SU-DHL-6 (cell line): ENCODE data around the gene HOXC13.

Experiments used
- H2AFZ ChIP-seq: fragments of 200-600 bp; sonication (generic); 2 replicates; pipeline ENCODE4 v1.6.1; 2014; ENCODE audit warnings: low read depth, mild to moderate bottlenecking, moderate library complexity, mixed read lengths, antibody characterized with exemption, low read length; ENCODE audit not compliant: severe bottlenecking
- H3F3A ChIP-seq: fragments of 200-600 bp; shearing (Covaris generic); 2 replicates; pipeline ENCODE4 v1.6.0; 2016; ENCODE audit warnings: antibody characterized with exemption, mild to moderate bottlenecking; ENCODE audit not compliant: insufficient read depth
- H3K27ac ChIP-seq: fragments of 200-600 bp; sonication (generic); 2 replicates; pipeline ENCODE4 v1.5.1; 2016; ENCODE audit warnings: low read depth, mild to moderate bottlenecking, low read length, moderate library complexity, mixed read lengths
- H3K27me3 ChIP-seq: fragments of 200-600 bp; sonication (generic), shearing (Covaris generic); 2 replicates; pipeline ENCODE4 v1.6.0; 2014; ENCODE audit warnings: mild to moderate bottlenecking, low read length
- H3K36me3 ChIP-seq: fragments of 200-600 bp; sonication (generic); 2 replicates; pipeline ENCODE4 v1.6.1; 2014; ENCODE audit warnings: mild to moderate bottlenecking, low read length, mixed read lengths
- H3K4me2 ChIP-seq: fragments of 300-600, 200-600 bp; shearing (Covaris generic), sonication (generic); 2 replicates; pipeline ENCODE4 v1.6.0; 2014; ENCODE audit warnings: low read length, low read depth, mild to moderate bottlenecking; ENCODE audit not compliant: poor library complexity, severe bottlenecking
- H3K4me3 ChIP-seq: fragments of 200-600 bp; sonication (generic); 2 replicates; pipeline ENCODE4 v1.5.1; 2014; ENCODE audit warnings: antibody characterized with exemption, low read length, mild to moderate bottlenecking, mixed read lengths; ENCODE audit not compliant: insufficient read depth, poor library complexity, severe bottlenecking
- H3K79me2 ChIP-seq: fragments of 200-600 bp; sonication (generic); 2 replicates; pipeline ENCODE4 v1.6.1; 2014; ENCODE audit warnings: mild to moderate bottlenecking, low read length, moderate library complexity; ENCODE audit not compliant: insufficient read depth
- H3K9ac ChIP-seq: fragments of 200-600 bp; sonication (generic); 2 replicates; pipeline ENCODE4 v1.7.0; 2014; ENCODE audit warnings: mild to moderate bottlenecking, low read length
- H3K9me2 ChIP-seq: fragments of 200-600 bp; sonication (generic); replicated peaks from 2 replicates; pipeline ENCODE4 v1.6.1; 2014; ENCODE audit warnings: low read length; ENCODE audit not compliant: insufficient read depth
- H3K9me3 ChIP-seq: fragments of 200-600 bp; sonication (generic); 2 replicates; pipeline ENCODE4 v1.6.1; 2014; ENCODE audit warnings: low read length, mixed read lengths; ENCODE audit not compliant: insufficient read depth
- H4K20me1 ChIP-seq: fragments of 200-600 bp; sonication (generic); 2 replicates; pipeline ENCODE4 v1.6.1; 2014; ENCODE audit warnings: low read depth, mild to moderate bottlenecking, antibody characterized with exemption, low read length, moderate library complexity, mixed read lengths
- EZH2phosphoT487 ChIP-seq: fragments of 200-600 bp; sonication (generic), shearing (Covaris generic); conservative IDR thresholded peaks from 2 replicates; pipeline ENCODE4 v1.6.1; 2018; ENCODE audit warnings: mild to moderate bottlenecking, antibody characterized with exemption, low read length, moderate library complexity, mixed read lengths
- TF ChIP-seq, protein P1 (sequence below): fragments of 200-600 bp; sonication (generic); IDR thresholded peaks from one replicate; pipeline ENCODE4 v1.5.1; 2017; ENCODE audit warnings: antibody characterized with exemption, mild to moderate bottlenecking, low read length, moderate library complexity; ENCODE audit not compliant: insufficient read depth, poor library complexity, severe bottlenecking

The HOXC13 gene

GRCh38 chr12:53968214-53969127 lies 29.8 kb downstream of the HOXC13 start:
- no peak overlapping the region for H3K9ac ChIP-seq
- no peak overlapping the region for H3K4me3 ChIP-seq
- no peaks in the 10 kb centered on the region for H3K36me3 ChIP-seq
- H4K20me1 ChIP-seq = no peaks in the 10 kb centered on the region
- H3K4me2 ChIP-seq = no peak overlapping the region
- H3K79me2 ChIP-seq = no peaks in the 10 kb centered on the region
- H3K9me2 ChIP-seq = no peaks in the 10 kb centered on the region
- 0 out of 2 replicates have a peak, but pooled peaks cover 4% of the 10 kb centered on the region for H3K27me3 ChIP-seq
- no peaks in the 10 kb centered on the region for H3F3A ChIP-seq
- no peaks in the 10 kb centered on the region for H3K9me3 ChIP-seq
- no peak overlapping the region for H3K27ac ChIP-seq
- TF ChIP-seq, protein P1, sequence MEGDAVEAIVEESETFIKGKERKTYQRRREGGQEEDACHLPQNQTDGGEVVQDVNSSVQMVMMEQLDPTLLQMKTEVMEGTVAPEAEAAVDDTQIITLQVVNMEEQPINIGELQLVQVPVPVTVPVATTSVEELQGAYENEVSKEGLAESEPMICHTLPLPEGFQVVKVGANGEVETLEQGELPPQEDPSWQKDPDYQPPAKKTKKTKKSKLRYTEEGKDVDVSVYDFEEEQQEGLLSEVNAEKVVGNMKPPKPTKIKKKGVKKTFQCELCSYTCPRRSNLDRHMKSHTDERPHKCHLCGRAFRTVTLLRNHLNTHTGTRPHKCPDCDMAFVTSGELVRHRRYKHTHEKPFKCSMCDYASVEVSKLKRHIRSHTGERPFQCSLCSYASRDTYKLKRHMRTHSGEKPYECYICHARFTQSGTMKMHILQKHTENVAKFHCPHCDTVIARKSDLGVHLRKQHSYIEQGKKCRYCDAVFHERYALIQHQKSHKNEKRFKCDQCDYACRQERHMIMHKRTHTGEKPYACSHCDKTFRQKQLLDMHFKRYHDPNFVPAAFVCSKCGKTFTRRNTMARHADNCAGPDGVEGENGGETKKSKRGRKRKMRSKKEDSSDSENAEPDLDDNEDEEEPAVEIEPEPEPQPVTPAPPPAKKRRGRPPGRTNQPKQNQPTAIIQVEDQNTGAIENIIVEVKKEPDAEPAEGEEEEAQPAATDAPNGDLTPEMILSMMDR = no peak
- TF ChIP-seq EZH2phosphoT487 = no peak
- no peak overlapping the region for H2AFZ ChIP-seq

DNA sequence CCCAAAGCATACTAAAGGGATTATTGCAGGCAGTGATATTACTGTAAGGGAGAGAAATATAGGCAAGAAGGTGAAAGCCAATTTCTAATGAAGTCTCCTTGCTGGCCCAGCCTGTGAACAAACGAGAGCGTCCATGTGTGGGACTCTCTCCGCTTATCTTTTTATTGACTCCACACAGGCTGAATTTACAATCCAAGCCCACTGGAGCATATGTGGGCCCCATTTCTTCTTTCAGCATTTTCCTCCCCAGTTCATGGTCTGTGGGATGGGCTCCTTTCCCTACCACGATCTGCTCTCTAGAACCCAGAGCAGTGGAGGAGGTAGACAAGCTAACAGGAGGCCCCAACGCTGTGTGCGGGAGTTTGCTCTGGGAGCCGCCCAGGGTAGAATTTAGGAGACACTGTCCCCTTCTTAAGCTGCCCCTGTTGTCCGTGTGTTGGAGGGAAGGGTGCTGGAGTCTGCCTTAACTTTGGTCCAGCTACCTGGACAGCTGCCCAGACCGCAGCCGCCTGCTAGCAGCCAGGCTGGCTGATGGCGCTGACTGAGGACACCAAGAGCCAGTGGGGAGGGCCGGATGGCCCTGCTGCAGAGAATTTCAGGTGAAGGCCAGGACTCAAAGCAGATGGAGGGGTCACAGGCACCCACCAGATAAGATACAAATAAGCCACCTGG lies 31.1 kb downstream of the HOXC13 start:
- Histone ChIP-seq H3K36me3 (no peaks in the 10 kb centered on the region), H3K4me3 (no peak overlapping the region), H3K27me3 (0 out of 2 replicates have a peak, but pooled peaks cover 4% of the 10 kb centered on the region), H3K4me2 (no peak overlapping the region), H4K20me1 (no peaks in the 10 kb centered on the region), H3K27ac (no peak overlapping the region), H3F3A (no peaks in the 10 kb centered on the region), H3K9ac (no peak overlapping the region), H3K9me3 (no peaks in the 10 kb centered on the region), H3K79me2 (no peaks in the 10 kb centered on the region), H3K9me2 (no peaks in the 10 kb centered on the region), H2AFZ (no peak overlapping the region)
- TF ChIP-seq EZH2phosphoT487 = no peak
- TF ChIP-seq, protein P1 = no peak

- H3K4me3 ChIP-seq = no peak overlapping the region
- H3K9me3 ChIP-seq = no peaks in the 10 kb centered on the region
- TF ChIP-seq EZH2phosphoT487 = no peak
- TF ChIP-seq, protein P1 = no peak
- H3K79me2 ChIP-seq = no peaks in the 10 kb centered on the region
- H3K36me3 ChIP-seq = no peaks in the 10 kb centered on the region
- H3F3A ChIP-seq = no peaks in the 10 kb centered on the region
- no peak overlapping the region for H2AFZ ChIP-seq
- H4K20me1 ChIP-seq = no peaks in the 10 kb centered on the region
- H3K9me2 ChIP-seq = no peaks in the 10 kb centered on the region
- H3K4me2 ChIP-seq = no peak overlapping the region
- H3K27me3 ChIP-seq = no peaks in the 10 kb centered on the region
- no peak overlapping the region for H3K9ac ChIP-seq
- H3K27ac ChIP-seq = no peak overlapping the region
Measured at GRCh38 chr12:53970451-53970850, 31.8 kb downstream of the HOXC13 start.
